HG03280 (cell line): Measurements from ENCODE around the gene ARFGAP1.

Source experiments
- ATAC-seq: cut with Tn5 transposase; IDR thresholded peaks from one replicate; pipeline ENCODE4 v1.9.1; 2021; ENCODE audit warnings: mild to moderate bottlenecking, moderate library complexity; ENCODE audit not compliant: unreplicated experiment

ARFGAP1 gene

GRCh38 chr20:63317061-63317460 lies 44.4 kb downstream of the ARFGAP1 start:
- no peak for ATAC-seq

DNA sequence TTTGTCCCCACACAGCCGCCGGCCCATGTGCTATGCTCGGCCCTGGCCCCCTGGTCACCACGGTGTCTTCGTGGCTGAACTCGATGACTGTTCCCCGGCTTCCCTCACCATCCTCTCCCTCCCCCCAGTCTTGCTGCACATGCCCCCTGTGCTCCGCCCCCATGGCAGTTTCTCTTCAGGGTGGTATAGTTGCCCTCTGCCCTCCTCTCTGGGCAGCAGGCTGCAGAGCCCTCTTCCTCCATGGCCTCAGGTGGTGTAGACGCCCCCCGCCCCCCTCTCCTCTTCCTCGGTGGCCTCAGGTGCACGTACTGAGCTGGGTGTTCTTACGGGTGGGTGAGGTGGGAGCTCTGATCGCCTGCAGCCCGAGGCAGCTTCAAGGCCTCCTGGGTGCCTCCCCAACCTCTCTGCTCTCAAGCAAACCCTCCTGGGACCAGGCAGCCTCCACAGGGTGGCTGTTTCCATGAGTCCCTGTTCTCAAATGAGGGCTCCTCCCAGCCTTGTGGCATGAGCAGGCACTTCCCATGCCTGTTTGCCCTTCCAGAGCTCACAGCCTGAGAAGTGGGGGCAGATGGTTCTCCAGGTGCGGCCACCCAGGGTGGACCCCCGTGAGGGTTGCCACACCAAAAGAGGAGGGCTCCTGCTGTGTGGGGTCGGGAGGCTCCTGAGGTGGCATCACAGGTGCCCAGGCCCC lies 45.1 kb downstream of the ARFGAP1 start:
- ATAC-seq, result no peak

DNA sequence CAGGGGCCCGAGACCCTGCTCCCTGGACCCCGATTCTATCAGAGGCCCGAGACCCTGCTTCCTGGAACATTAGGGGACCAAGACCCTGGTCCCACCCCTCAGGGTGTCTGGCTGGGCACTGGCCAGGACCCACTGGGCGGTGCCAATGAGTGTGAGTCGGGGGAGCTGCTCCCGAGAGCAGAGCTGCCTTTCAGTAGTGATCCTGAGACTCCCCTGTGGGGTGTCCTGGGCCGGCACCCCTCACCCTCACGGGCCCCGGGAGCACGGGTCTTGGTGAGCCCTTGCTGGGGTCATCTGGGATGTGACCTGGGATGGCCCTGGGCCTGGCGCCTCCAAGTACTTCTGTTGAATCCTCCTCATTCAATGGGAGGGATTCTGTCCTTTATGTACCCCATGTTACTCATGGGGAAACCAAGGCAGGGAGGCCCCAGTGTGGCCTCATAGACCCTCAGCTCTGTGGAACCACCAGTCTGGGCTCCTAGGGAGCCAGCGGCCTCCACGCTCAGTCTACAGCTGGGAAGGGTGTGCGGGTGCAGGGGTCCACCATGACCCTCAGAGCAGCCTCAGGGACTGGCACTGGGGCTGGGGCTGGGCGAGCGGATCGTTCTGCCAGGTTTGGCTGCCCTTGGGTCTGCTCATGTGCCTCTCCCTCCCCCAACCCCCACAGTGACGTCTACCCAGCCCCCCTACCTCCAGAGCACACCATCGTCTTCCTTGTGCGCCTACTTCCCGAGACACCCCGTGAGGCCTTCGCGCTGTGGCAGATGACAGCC lies 46.0 kb downstream of the ARFGAP1 start:
- no peak for ATAC-seq

GRCh38 chr20:63319164-63320040 lies 46.8 kb downstream of the ARFGAP1 start:
- no peak for ATAC-seq

- no peak for ATAC-seq
These were observed 47.5 kb downstream of the ARFGAP1 start for GRCh38 chr20:63320041-63320511.

GRCh38 chr20:63320616-63321147 lies 48.1 kb downstream of the ARFGAP1 start:
- ATAC-seq, result no peak

GRCh38 chr20:63321148-63321831 lies 48.7 kb downstream of the ARFGAP1 start:
- ATAC-seq, result no peak

DNA sequence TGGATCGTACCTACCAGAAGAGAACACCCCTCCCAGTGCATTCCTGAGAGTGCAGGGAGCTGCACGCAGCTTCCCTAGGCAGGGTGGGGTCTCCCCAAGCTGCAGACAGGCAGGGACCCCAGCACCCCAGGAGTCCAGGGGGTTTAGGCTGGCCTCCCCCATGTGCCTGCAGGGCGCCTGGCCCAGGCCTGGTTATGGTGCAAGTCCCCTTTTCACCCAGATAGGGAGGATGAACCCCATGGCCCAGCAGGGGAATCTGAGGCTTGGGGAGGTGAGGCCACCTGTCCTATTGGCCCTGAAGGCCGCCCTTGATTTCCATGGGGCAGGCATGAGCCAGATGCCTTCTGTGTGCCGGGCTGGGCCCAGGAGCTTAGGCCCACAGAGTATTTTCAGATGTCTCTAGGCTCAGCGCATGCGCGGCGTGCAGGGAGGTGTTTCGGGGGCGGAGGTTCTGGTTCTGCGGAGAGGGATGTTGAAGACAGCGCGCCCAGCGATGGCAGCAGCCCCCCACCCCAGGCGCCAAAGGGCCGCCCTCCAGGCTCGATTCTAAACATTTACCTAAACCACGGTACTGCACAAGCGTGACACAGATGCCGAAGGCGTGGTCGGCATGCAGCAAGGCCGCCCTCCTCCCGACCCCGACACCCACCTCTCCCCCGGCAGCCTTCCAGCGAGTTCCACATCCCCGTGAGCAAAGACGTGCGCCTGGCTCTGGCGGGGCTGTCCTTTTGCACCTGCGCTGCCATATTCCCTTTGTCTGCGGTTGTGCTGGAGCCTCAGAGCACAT lies 49.7 kb downstream of the ARFGAP1 start:
- ATAC-seq, result no peak

- no peak for ATAC-seq
These were observed 50.3 kb downstream of the ARFGAP1 start for GRCh38 chr20:63322933-63323273.

GRCh38 chr20:63323357-63323981 lies 50.9 kb downstream of the ARFGAP1 start:
- no peak for ATAC-seq

DNA sequence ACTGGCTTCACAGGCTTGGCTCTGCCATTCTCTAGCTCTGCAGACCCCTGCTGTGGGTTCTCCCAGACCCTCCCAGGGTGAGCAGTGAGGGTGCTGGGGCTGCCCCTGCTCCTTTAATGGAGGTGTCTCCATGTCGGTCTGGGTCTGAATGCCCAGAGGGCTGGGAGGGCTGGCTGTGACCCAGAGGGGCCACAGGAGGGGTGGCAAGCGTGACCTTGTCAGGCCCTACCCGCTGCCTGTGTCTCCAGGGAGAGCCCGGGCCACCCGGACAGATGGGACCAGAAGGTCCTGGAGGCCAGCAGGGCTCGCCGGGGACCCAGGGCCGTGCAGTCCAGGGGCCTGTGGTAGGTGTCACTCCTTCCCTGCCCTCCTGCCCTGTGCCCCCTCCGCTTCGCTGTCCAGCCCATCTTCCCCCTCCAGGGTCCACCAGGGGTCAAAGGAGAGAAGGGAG lies 52.4 kb downstream of the ARFGAP1 start:
- ATAC-seq, result no peak

DNA sequence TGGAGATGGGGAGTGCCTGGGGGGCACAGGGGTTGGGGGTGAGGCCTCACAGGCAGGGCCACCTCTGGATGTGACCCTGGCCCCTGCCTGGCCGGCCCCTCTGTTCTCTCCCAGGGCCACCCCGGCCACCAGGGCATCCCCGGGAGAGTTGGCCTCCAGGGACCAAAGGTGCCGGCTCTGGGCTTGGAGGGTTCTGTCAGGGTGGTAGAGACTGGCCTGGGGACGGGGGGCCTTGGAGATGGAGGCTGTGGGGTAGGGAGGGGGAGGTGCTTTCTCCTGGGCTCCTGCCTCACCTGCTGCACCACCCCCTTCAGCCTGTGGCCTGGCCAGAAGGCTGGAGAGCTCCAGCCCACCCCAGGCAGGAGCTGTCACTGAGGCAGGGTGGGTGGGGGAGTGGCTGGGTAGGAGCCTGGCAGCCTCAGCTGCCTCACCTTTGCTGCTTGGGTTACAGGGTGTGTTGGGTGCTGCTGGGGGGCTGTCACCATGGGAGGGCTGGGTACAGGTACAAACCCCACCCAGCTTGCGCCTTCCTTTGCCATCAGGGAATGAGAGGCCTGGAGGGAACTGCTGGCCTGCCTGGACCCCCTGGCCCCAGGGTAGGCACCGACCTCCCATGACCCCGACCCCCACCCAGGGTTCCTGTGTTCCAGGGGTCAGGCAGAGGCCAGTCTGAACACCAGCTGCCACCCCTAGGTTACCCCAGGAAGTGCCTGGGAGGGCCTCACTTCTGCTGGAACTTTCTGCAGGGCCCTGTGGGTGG lies 53.1 kb downstream of the ARFGAP1 start:
- no peak for ATAC-seq

GRCh38 chr20:63326314-63327230 lies 54.0 kb downstream of the ARFGAP1 start:
- ATAC-seq, result no peak

DNA sequence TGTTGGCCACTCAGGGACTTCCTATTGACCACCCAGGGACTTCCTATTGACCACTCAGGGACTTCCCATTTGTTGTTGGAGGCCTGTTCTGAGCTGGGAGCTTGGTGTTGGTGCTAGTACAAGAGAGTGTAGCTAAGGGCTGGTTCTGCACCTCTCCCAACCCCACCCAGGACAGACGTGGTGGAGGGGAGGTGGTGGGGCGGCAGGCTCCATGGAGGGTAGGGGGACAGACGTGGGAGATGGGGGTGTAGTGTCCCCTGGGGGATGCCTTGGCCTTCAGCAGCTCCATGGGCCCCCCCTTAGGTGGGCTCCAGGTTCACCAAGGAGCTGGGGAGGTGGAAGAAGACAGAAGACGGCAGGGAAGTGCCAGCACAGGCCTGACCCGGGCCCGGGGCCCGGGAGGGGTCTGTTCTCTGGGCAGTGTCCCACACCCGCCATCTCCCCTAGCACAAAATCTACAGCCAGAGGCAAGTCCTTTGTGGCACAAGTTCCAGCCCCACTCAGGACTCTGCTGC lies 54.7 kb downstream of the ARFGAP1 start:
- ATAC-seq, result no peak

DNA sequence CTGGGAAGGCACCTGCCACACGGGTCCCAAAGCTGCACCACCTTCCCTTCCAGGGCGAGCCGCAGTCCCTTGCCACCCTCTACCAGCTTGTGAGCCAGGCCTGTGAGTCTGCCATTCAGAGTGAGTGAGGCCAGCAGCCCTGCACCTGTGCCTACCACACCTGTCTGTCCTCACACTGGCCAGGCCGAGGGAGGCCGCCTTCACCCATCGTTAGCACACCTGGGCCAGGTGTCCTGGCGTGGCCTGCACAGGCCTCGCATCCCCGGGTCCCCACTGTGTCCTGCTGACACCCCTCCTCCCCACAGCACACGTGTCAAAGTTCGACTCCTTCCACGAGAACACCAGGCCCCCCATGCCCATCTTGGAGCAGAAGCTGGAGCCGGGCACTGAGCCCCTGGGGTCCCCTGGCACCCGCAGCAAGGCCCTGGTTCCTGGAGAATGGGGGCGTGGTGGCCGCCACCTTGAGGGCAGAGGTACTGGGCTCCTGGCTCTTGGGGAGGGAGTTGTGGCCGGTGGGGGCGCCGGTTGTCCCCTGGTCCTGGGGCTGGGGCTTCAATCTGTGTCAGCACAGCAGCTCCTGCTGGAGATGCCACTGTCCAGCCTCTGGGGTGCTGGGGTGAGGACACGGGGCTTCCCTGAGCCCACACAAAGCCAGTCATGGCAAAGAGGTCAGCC lies 55.5 kb downstream of the ARFGAP1 start:
- ATAC-seq, result no peak

GRCh38 chr20:63328718-63329275 lies 56.2 kb downstream of the ARFGAP1 start:
- no peak for ATAC-seq
